Progenitor cell of endocrine pancreas (in vitro differentiated cells): ENCODE data around the gene ATP13A2. TPM values are rescaled to one million over a fixed set of nuclear protein-coding genes. Genes with fewer than 3 reads are reported as not detected.
"Not testable (repeated sequence)": the region's sequence is repeated elsewhere in the genome, so short reads cannot be mapped to it uniquely, and the experiment has no call there.

Experiments used
- DNase-seq: peaks from one replicate; pipeline ENCODE4 v3.0.0; 2021; ENCODE audit warnings: low spot score; ENCODE audit not compliant: unreplicated experiment
- H3K27ac Mint-ChIP-seq: 2 replicates; pipeline ENCODE4 v1.8.0; 2021; ENCODE audit warnings: mild to moderate bottlenecking, moderate library complexity, mixed read lengths
- H3K27me3 Mint-ChIP-seq: 2 replicates; pipeline ENCODE4 v1.8.0; 2021; ENCODE audit warnings: mixed read lengths
- H3K36me3 Mint-ChIP-seq: 2 replicates; pipeline ENCODE4 v1.8.0; 2022; ENCODE audit warnings: mixed read lengths; ENCODE audit not compliant: insufficient read depth
- H3K4me1 Mint-ChIP-seq: 2 replicates; pipeline ENCODE4 v1.8.0; 2021; ENCODE audit warnings: low read depth, mixed read lengths
- H3K4me3 Mint-ChIP-seq: 2 replicates; pipeline ENCODE4 v1.8.0; 2021; ENCODE audit warnings: low read depth, mild to moderate bottlenecking, moderate library complexity, mixed read lengths
- H3K9me3 Mint-ChIP-seq: 2 replicates; pipeline ENCODE4 v1.8.0; 2021; ENCODE audit warnings: low read depth, mixed read lengths
- total RNA-seq: library from RNA; stranded (reverse); gene quantifications from 2 replicates; pipeline ENCODE4 v1.2.1, GENCODE V29; 2021
- TF ChIP-seq, protein P1 (sequence below): fragments of 200-600 bp; sonication (generic); IDR thresholded peaks from one replicate; pipeline ENCODE4 v1.5.0; 2021; ENCODE audit warnings: antibody characterized with exemption, mild to moderate bottlenecking; ENCODE audit not compliant: unreplicated experiment

ATP13A2 gene
- total RNA-seq, 1 donor from 2014 or later = 65.8 TPM

DNA sequence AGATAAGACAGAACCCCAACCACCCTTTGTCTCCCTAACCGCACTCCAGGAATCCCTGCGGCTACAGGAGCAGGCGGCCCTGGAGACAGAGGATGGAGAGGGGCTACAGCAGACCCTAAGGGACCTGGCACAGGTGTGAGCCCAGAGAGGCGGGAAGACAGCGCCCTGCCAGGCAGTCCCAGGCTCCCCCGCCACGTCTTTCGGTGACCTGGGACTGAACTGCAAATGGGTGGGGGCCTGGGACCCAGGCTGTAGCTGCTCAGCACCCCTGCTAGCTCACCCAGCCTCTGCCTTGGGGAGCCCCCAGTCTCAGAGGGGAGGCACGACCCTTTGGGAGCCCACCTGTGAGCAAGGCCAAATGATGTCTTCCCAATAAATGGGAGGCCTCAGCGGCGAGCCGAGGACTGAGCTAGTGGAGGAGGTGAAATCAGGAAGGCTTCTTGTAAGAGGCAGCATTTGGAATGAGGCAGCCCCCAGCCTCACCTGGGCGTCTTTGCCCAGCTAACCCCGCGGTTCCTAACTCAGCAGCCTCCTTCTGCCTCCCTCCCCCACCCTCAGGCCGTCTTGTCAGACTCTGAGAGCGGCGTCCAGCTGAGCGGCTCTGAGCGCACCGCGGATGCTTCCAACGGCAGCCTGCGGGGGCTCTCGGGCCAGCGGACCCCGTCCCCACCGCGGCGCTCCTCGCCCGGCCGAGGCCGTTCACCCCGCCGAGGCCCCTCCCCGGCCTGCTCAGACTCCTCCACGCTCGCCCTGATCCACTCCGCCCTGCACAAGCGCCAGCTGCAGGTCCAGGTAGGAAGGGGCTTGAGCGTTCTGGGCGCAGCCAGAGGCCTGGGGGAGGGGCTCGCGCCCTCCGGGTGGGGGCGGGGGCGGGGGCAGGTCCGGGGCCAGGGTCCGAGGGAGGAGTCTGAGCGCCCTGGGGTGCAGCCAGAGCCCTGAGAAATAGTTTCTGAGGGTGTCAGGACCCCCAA, 73.1 kb downstream of the ATP13A2 start:
- TF ChIP-seq, protein P1, sequence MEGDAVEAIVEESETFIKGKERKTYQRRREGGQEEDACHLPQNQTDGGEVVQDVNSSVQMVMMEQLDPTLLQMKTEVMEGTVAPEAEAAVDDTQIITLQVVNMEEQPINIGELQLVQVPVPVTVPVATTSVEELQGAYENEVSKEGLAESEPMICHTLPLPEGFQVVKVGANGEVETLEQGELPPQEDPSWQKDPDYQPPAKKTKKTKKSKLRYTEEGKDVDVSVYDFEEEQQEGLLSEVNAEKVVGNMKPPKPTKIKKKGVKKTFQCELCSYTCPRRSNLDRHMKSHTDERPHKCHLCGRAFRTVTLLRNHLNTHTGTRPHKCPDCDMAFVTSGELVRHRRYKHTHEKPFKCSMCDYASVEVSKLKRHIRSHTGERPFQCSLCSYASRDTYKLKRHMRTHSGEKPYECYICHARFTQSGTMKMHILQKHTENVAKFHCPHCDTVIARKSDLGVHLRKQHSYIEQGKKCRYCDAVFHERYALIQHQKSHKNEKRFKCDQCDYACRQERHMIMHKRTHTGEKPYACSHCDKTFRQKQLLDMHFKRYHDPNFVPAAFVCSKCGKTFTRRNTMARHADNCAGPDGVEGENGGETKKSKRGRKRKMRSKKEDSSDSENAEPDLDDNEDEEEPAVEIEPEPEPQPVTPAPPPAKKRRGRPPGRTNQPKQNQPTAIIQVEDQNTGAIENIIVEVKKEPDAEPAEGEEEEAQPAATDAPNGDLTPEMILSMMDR = no peak
- no peak overlapping the region for H3K27ac Mint-ChIP-seq
- no peaks in the 10 kb centered on the region for H3K27me3 Mint-ChIP-seq
- DNase-seq = no peak
- peaks cover 3% of the 10 kb centered on the region for H3K36me3 Mint-ChIP-seq
- no peaks in the 10 kb centered on the region for H3K4me1 Mint-ChIP-seq
- no peaks in the 10 kb centered on the region for H3K9me3 Mint-ChIP-seq
- no peak overlapping the region for H3K4me3 Mint-ChIP-seq

DNA sequence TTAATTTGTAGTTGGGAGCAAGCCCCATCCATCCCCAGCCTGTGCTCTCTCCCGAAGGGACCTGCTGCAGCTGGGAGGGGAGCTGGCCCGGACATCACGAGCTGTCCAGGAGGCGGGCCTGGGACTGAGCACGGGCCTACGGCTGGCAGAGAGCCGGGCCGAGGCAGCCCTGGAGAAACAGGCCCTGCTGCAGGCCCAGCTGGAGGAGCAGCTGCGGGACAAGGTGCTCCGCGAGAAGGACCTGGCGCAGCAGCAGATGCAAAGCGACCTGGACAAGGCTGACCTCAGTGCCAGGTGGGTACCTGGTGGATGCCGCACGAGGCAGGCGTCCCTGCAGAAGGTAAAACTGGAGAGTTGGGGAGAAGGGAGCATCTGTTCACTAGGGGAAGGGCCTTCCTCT, 75.1 kb downstream of the ATP13A2 start:
- not testable (repeated sequence) for H3K4me1 Mint-ChIP-seq, H3K9me3 Mint-ChIP-seq, H3K27ac Mint-ChIP-seq, H3K36me3 Mint-ChIP-seq, H3K27me3 Mint-ChIP-seq, DNase-seq, H3K4me3 Mint-ChIP-seq

Other genes with a start within 250 kb of the ATP13A2 start
- gene RNU1-2, start 115.9 kb downstream of the ATP13A2 start, total RNA-seq = 3,923 and 3,957 TPM in 2 replicates
- gene CROCC, start 90.0 kb downstream of the ATP13A2 start, total RNA-seq = 51.5 TPM in 2 replicates
- 170 and 174 TPM in 2 replicates for gene MFAP2, start 31.3 kb downstream of the ATP13A2 start, total RNA-seq
- gene SDHB, start 42.1 kb upstream of the ATP13A2 start, total RNA-seq = 46.3 and 51.6 TPM in 2 replicates
- gene PADI2, start 107.5 kb upstream of the ATP13A2 start, total RNA-seq = 0.50 and 0.87 TPM in 2 replicates
- not detected in 2 replicates for gene PADI1, start 193.2 kb upstream of the ATP13A2 start, total RNA-seq
- not detected in 2 replicates for gene PADI3, start 237.2 kb upstream of the ATP13A2 start, total RNA-seq